GM11168 (cell line): ENCODE results near the gene KLF15.
"Not testable (repeated sequence)": the region's sequence is repeated elsewhere in the genome, so short reads cannot be mapped to it uniquely, and the experiment has no call there.

Experiments used
- in situ Hi-C: fragments of 300-500 bp; cut with MboI; formaldehyde crosslinking; loops from one replicate; pipeline ENCODE4 v1.12.0; 2022; ENCODE audit warnings: low sequenced_read_pairs; ENCODE audit not compliant: unreplicated experiment

The KLF15 gene

DNA sequence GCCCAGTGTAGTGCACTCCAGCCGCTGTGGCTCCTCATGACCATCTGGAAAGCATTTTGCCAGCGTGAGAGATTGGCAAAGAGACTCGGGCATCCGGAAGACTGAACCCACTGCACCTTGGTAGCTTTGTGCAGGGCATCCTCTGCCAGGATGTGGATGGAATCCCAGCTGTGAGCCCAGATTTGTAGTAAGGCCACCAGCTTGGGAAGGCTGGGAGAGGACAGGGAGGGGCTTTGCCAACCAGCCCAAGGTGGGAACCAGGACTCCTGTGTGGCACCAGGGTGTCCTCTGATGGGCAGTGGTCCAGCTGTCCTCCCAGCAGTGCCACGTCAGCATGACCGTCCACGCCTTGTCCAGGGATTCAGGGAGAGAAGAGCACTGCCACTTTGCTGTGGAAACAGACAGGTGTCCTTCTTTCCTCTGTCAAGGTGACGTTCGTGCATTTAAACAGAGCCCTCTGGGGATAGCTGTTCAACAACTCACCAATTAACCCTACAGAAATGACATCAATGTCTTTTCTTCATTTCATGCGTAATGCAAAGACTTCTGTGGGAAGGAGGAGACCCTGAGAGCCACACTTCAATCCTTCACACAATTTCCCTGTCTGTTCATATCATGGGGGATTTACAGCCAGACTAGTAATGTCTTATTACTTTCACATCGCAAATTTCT, 19.1 kb downstream of the KLF15 start:
- in situ Hi-C loops: no loop called here

DNA sequence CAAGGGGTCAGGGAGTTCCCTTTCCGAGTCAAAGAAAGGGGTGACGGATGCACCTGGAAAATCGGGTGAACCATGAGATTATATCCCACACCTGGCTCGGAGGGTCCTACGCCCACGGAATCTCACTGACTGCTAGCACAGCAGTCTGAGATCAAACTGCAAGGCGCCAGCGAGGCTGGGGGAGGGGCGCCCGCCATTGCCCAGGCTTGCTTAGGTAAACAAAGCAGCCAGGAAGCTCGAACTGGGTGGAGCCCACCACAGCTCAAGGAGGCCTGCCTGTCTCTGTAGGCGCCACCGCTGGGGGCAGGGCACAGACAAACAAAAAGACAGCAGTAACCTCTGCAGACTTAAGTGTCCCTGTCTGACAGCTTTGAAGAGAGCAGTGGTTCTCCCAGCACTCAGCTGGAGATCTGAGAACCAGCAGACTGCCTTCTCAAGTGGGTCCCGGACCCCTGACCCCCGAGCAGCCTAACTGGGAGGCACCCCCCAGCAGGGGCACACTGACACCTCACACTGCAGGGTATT, 25.3 kb downstream of the KLF15 start:
- in situ Hi-C loops: not testable (repeated sequence)

DNA sequence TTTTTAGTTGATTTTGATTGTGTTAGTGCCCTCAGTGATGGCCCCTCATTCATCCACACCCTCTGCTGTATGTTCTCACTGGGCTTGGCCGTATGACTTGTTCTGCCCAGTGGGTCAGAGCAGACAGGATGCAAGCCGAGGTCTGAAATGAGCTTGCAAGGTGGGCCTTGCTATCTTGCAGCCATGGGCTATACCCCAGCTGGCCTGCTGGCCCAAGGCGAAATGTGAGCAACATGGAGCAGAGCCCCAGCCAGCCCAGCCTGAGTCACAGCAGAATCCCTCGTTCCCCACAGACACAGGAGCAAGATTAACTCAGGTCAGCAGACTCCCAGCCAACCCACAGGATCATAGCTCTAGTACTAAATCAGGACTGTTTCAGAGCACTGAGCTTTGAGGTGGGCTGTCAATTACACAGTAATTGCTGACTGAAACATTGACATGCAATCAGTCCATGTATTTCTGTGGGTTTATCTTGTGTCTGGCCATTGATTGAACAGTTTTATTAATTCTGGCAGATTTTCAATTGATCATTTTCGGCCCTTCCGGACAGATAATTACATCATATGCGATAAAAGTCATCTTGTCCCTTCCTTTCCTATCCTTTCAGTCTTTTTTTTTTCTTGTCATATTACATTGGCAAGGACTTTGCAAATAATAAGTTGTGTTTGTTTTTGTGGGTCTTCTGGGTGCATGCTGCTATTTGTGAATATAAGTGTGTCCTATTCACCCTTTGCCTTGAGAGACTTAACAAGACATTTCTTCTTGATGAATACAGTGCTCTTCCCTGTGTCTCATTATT, 27.1 kb downstream of the KLF15 start:
- in situ Hi-C loops: no loop called here

DNA sequence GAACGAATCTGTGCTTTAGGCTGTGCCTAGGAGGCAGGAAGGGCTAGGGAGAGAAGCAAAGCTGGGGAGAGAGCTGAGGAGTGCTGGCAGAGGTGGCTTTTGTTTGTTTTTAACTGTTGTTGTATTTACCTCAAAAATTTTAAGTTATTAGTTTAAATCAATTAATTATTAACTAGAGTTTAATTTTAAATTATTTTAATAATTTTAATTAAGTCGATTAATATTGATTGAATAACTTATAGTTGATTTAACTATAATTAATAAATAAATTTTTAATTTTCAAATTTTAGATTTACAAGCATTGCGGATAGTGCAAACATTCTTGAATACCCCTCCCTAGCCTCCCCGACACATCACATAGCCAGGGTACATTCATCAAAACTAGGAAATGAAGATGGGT, 30.6 kb downstream of the KLF15 start:
- in situ Hi-C loops: no loop called here

DNA sequence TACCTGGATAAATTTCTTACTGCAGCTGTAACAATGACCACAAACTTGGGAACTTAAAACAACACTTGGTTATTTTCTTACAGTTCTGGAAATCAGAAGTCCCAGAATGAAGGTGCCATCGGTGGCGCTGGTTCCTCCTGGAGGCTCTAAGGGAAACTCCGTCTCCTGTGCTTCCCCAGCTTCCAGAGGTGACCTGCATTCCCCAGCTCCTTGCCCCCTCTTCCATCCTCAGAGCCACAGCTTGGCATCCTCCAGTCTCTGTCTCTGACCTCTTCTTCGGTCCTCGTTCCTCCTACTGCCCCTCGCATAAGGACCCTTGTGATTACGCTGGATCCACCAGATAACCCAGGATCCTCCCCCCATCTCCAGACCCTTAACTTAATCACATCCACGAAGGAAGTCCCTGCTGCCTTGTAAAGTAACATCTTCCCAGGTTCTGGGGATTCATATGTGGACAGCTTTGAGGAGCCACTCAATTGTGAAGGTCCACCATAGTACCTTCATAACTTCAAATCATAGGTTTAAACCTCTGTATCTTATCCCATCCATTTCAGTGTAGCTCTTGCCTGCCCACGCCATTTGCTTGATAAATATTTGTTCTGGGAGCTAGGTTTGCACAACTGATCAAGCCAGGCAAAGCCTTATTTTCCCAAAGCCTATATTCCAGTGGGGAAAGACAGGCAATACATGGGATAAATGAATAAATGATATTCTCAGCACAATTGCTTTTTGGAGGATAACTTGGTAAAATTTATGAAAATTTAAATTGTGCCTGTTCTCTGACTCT, 34.8 kb downstream of the KLF15 start:
- in situ Hi-C loops: no loop called here

DNA sequence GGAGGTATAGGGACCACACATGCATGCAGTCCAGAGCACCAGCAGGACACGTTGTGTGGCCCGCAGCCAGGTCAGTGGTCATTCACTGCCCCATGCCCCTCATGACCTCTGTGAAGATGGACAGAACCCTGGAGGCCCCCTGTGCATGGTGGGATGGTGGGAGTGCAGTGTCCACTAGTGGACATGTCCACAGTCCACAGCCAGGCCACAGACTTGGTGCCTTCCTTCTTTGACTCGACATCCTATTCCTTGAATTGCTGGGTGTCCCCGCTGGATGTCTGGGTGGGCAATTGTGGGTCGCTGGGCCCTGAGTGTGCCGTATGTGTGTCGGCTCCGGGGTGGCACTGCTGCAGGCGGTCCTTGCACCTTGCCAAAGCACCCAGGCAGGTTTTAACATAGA, 35.7 kb downstream of the KLF15 start:
- in situ Hi-C loops: no loop called here

DNA sequence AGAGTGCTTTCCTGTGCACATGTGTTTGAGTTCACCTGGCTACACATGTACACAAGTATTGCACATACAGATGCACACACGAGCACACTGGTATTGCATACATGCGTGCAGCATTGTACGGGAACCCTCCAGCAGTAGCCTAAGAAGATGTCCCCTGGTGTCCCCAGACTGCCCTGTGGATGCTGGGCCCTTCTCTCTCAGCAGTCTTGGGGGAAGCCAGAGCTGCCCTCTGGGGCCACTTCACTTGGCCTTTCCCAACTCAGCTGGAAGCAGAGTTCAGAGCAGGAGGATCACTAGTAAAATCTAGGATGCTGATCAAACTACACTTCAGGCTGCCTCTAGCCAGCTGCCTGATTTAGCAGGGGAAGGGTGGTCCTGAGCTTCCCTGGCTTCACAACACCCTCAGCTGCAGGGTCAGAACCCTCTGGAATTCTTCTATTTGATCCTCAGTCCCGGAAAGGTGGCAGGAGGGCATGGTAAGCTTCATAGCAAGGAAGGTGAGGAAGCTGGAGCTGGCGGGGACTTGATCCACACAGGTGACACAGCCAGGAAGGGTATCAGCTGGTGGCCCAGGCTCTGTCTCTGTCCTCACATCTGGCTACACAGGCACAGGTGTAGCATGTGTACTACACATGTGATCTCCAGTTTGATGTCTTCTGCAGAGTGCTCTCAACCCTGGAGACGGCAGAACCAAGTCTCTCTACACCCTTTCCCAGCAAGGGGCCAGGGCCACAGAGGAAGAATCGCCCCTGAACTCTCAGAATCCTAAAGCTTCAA, 36.5 kb downstream of the KLF15 start:
- in situ Hi-C loops: no loop called here

DNA sequence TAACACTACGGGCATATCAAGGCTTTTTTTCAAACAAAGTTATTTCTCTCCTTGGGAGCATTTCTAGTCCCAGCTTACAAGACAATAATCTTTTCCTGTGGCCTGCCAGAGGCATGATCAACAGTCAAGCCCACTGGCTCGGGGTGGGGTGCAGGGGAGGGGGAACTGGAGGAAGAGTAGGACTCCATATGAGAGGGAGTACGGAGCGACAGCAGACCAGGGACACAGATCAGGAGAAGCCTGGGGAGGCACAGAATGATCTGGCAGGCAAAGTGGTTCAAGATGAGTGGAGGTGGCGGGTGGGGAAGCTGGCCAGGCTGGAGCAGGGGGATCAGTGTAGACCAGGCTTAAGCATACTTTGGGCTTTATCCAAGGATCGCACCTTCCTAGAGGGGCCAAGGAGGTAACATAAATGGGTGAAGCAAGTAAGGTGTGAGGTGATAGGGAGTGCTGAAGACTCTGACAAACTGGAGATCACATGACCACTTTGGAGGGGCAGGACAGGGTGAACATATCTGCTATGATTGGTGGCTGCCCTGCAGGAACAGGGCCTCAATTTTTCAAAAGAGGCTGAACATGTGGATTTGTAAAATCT, 37.4 kb downstream of the KLF15 start:
- in situ Hi-C loops: no loop called here

DNA sequence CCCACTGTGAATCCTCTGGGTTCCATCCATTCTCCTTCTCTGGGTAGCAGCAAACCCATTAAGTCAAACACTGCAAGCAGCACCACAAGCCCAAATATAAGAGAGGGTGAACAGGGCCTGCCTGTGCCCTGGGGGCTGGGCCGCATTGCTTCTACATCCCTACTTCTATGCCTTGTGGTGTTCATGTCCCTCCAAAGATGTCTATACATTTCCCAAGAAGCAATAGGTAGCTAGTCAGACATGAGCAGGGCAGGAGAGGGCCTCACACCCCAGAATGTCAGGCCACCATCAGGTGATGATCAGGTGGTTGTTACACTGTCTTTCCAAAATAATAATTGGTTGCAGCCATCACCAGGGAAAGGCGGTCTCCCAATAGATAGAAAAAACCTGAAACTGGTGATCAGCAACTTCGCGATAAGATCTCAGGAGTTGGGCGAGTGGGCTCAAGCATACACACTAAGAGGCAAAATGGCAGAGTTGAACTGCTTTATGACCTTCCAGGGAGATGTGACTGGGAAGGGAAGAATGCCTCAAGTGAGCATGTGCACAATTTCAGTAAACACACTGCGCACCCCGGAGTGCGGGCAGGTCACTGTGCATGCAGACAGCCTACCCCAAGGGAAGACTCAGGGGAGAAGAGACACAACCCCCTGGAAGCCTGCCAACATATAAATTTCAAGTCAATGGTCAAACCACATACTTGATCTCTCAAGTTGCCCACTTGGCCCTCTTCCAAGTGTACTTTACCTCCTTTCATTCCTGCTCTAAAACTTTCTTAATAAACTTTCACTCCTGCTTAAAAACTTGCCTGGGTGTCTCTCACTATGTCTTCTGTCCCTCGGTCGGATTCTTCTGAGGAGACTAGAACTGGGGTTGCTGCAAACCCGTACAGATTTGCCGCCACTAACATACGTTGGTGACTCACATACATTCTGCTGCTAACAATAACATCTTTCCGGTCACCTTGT, 39.9 kb downstream of the KLF15 start:
- in situ Hi-C loops: no loop called here

DNA sequence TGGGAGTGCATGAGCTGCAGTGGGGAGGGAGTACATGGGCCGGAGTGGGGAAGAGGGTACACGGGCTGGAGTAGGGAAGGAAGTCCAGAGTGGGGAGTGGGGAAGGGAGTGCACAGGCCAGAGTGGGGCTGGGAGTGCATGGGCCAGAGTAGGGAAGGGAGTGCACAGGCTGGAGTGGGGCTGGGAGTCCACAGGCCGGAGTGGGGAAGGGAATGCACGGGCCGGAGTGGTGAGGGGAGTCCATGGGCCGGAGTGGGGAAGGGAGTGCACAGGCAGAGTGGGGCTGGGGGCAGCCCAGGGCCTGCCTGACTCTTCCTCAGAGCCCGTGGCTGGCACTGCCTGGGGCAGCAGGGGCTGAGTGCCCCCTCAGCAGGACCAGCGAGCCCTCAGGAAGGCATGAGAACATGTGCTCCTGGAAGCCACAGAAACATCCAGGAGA, 40.7 kb downstream of the KLF15 start:
- in situ Hi-C loops: no loop called here

DNA sequence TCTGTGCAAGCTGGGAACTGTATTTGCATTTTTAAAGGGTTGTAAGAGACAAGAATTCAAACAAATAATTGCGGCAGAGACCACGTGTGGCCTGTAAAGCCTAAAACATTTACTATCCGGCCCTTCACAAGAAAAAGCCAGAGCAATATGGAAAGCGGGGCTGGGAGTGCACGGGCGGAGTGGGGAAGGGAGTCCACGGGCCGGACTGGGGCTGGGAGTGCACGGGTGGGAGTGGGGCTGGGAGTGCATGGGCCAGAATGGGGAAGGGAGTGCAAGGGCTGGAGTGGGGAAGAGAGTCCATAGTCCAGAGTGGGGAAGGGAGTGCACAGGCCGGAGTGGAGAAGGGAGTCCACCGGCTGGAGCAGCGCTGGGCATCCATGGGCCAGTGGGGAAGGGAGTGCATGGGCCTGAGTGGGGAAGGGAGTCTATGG, 41.2 kb downstream of the KLF15 start:
- in situ Hi-C loops: no loop called here

DNA sequence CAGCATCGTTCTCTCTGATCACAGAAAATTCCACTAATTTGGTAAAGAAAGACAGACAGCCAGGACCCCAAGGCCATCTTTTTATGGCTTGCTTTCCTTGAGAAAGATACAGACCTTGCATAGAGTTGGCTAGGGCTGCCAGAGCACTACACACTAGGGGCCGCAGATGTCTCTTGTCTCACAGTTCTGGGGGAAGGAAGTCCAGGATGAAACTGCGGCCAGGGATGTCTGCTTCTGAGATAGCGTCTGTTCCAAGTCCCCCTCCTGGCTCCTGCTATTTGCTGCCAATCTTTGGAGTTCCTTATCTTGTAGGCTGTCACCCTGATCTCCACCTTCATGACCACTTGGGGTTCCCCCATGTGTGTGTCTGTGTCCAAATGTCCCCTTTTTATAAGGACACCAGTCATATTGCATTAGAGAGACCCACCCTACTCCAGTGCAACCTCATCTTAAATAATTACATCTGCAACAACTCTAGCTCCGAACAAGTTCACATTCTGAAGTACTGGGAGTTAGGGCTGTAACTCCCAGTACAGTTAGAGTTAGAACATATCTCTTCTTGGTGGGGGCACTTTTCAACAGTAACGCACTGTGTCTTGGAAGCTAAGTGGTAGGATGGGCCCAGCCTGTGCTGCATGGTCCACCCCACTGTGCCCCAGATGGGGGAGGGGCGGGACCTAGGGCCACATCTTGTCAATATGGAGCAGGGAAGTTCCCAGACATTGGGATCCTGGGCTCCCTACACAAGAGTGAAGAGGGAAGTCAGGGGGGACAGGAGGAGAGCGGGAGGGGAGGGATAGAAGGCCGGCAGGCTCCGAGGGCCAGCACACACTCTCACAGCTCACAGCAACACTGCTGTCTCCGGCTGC, 42.2 kb downstream of the KLF15 start:
- in situ Hi-C loops: no loop called here

DNA sequence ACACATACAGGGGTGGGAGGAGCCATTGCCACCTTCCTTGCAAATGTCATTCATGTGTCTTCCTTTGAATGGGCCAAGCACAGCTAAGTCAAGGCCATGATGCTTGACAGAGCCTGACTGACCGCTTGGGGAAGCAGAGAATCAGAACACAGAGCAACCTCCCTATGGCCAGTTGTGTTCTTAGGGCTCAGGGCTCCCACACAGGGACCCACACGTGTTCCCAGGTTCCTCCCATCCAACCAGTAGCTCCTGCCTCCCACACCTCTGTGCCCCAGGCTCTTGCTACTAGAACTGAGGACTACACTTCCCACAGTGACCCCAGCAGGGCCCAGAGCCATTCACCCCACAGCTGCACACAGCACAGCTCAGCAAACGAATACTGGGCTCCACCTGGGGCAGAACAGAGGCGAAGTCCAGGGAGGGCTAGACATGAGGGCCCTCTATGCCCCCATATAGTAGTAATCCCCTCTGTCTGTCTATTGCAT, 42.9 kb downstream of the KLF15 start:
- in situ Hi-C loops: no loop called here

DNA sequence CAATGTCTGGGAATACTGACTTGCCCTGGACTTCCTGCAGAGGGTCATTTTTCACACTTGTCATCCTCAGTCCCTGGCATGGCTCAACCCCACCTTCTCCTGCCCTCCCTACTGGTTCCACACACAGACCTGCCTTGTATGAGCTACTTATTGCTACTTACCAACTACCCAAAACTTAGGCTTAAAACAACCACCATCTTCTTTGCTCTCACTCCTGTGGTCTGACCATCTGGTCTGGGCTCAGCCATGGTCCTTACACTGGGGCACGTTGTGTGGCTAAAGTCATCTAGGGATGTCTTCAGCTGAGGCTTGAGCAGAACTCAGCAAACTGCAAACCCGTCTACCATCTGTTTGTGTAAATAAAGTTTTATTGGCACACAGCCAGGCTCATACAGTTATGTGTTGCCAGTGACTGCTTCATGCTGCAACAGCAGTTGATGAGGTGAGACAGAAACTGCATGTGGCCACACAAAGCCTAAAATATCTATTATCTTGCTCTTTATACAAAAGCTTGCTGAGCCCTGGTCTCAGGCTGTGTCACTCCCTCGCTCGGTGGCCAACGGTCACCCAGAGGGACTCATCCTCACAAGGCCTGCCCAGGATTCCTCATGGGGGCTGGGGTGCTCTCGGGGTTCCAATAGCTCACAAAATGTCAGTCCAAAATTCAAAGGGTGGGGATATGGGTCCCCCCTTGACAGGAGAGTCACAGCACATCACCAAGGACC, 43.5 kb downstream of the KLF15 start:
- in situ Hi-C loops: no loop called here

DNA sequence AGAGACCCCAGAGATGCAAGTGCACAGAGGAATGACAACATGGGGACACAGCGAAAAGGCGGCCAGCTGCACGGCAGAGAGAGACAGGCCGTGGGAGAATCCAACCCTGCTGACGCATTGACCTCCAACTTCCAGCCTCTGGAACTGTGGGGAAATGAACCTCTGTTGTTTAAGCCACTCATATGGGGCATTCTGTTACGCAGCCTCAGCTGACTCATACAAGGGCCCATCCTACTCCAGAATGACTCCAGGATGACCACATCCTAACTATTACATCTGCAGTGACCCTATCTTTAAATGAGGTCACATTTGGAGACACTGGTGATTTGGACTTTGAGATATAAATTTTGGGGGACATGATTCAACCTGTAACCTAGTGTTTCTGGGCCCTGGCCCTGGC, 44.0 kb downstream of the KLF15 start:
- in situ Hi-C loops: no loop called here

DNA sequence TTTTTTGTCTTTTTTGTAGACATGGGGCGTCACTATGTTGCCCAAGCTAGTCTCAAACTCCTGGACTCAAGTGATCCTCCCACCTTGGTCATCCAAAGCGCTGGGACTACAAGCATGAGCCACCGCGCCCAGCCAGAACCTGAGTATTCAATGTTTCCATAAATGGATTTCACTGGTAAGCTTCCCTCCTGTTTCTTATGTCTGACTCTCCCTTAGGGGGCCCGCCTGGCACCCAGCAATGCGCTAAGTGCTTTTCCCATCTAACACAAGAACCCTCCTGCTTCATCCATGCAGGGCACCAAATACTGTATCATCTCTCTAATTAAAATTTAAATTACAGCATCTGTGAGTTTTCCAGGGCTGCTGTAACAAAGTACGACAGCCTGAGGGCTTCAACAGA, 44.9 kb downstream of the KLF15 start:
- in situ Hi-C loops: no loop called here
